Measurements from ENCODE around the gene ITGB3. TPM values are rescaled to one million over a fixed set of nuclear protein-coding genes. Genes with fewer than 3 reads are reported as not detected.

Gene ITGB3
- total RNA-seq, 1 experiment from 2014 or later = not detected

DNA sequence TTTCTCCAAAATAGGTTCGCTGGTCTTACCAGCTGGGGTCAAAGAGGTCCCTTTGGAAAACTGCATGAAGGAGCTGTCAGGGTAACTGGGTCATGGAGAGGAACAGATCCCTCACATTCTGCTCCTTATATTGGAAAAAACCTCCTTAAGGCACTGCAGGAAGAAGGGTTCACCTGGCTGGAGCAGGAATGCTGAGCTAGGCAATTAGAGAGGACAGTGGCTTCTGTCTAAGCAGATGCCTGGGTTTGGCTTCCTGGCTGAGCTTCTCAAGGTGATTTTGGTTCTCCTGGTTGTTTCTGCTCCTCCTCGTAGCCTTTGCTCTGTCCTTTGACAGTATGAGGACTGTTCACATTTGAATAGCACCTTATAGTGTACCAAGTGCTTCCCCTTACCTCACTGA is 19.6 kb downstream of the ITGB3 start:
- DNase-seq (ENCODE audit: low read depth, low spot score) = no peak
- no TSS peak for BruUV-seq (replicated peaks)
- Histone ChIP-seq H3K27ac (ENCODE audit: low read depth, low read length) (no peak overlapping the region), H3K27me3 (ENCODE audit: insufficient read depth, low read length) (no peaks in the 10 kb centered on the region), H4K20me1 (ENCODE audit: insufficient read depth) (no peaks in the 10 kb centered on the region), H3K4me1 (ENCODE audit: control insufficient read depth in 1 of 2, insufficient read depth in 2 of 2, low read length in 2 of 2) (peaks cover 24 to 27% of the 10 kb centered on the region in 2 experiments; a peak in 3 of 4 replicates), H3K79me2 (ENCODE audit: insufficient read depth, low read length) (no peaks in the 10 kb centered on the region), H3K4me2 (ENCODE audit: low read length) (no peak overlapping the region), H2AFZ (ENCODE audit: low read depth, low read length, poor library complexity, severe bottlenecking) (no peak overlapping the region), H3K4me3 (replicated peaks in 1 of 2; ENCODE audit: low read depth in 1 of 2, low read length in 2 of 2) (no peak overlapping the region), H3K36me3 (ENCODE audit: control insufficient read depth in 1 of 2, insufficient read depth in 2 of 2, low read length in 2 of 2) (no peaks in the 10 kb centered on the region), H3K9me2 (ENCODE audit: insufficient read depth) (no peaks in the 10 kb centered on the region), H3K9ac (ENCODE audit: low read length) (no peak overlapping the region), H3K9me3 (ENCODE audit: control insufficient read depth in 1 of 2, insufficient read depth in 1 of 2, low read depth in 1 of 2, low read length in 2 of 2) (no peaks in the 10 kb centered on the region)
- CTCF ChIA-PET = no interaction called here
- intact Hi-C loops (cut with micrococcal nuclease) = no loop called here
- POLR2A ChIA-PET = no interaction called here
- TF ChIP-seq ELF1 (IDR thresholded peaks at IDR 0.05; ENCODE audit: borderline replicate concordance, low read depth) = no peak
- no peak for TF ChIP-seq POLR2A (IDR thresholded peaks at IDR 0.05; ENCODE audit: borderline replicate concordance, extremely low read depth, insufficient read depth, insufficient read length)
- TF ChIP-seq EGR1 (IDR thresholded peaks at IDR 0.05; ENCODE audit: low read depth) = no peak
- TF ChIP-seq, protein P1, sequence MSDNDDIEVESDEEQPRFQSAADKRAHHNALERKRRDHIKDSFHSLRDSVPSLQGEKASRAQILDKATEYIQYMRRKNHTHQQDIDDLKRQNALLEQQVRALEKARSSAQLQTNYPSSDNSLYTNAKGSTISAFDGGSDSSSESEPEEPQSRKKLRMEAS (IDR thresholded peaks at IDR 0.05) = no peak
- TF ChIP-seq TCF7L2 (IDR thresholded peaks at IDR 0.05; ENCODE audit: borderline replicate concordance, extremely low read depth, insufficient read depth, insufficient read length) = no peak
- no peak for TF ChIP-seq JUND (IDR thresholded peaks at IDR 0.05)
- TF ChIP-seq SRF (IDR thresholded peaks at IDR 0.05; ENCODE audit: low read depth) = no peak
- no peak for TF ChIP-seq YY1 (IDR thresholded peaks at IDR 0.05; ENCODE audit: extremely low read depth, insufficient replicate concordance, low read depth, low read length)
- no peak for TF ChIP-seq EZH2phosphoT487 (IDR thresholded peaks at IDR 0.05; ENCODE audit: borderline replicate concordance)
- TF ChIP-seq, protein P2, sequence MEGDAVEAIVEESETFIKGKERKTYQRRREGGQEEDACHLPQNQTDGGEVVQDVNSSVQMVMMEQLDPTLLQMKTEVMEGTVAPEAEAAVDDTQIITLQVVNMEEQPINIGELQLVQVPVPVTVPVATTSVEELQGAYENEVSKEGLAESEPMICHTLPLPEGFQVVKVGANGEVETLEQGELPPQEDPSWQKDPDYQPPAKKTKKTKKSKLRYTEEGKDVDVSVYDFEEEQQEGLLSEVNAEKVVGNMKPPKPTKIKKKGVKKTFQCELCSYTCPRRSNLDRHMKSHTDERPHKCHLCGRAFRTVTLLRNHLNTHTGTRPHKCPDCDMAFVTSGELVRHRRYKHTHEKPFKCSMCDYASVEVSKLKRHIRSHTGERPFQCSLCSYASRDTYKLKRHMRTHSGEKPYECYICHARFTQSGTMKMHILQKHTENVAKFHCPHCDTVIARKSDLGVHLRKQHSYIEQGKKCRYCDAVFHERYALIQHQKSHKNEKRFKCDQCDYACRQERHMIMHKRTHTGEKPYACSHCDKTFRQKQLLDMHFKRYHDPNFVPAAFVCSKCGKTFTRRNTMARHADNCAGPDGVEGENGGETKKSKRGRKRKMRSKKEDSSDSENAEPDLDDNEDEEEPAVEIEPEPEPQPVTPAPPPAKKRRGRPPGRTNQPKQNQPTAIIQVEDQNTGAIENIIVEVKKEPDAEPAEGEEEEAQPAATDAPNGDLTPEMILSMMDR (IDR thresholded peaks at IDR 0.05 in 2 of 3, conservative IDR thresholded peaks at IDR 0.05 in 1 of 3; ENCODE audit: borderline replicate concordance in 1 of 3, insufficient read depth in 1 of 3, low read depth in 2 of 3, low read length in 2 of 3) = no peak
- RAD21 ChIA-PET (ENCODE audit: low non-redundant PET in 1 of 2, low total read pairs in 2 of 2, uncharacterized antibody in 2 of 2, unreplicated experiment in 2 of 2) = no interaction called here
- no peak for ATAC-seq

Measured in HCT116 (cell line).